Liver (tissue), 3 donors: ENCODE results near the gene VSX2.

Source experiments
- JUND ChIP-seq, 2 donors: IDR thresholded peaks; 2 replicates each; pipeline ENCODE4 v1.6.1; 2016; ENCODE audit warnings: antibody characterized with exemption in 2 of 2
- MAX ChIP-seq: IDR thresholded peaks from 2 replicates; pipeline ENCODE4 v1.6.1; 2016; ENCODE audit warnings: antibody characterized with exemption
- RAD21 ChIP-seq, 2 donors: IDR thresholded peaks; 2 replicates each; pipeline ENCODE4 v1.6.1; 2016; ENCODE audit warnings: antibody characterized with exemption in 2 of 2, mild to moderate bottlenecking in 2 of 2
- RXRA ChIP-seq, 2 donors: IDR thresholded peaks; 2 replicates each; pipeline ENCODE4 v1.6.1; 2017 to 2018; ENCODE audit warnings: antibody characterized with exemption in 2 of 2, mild to moderate bottlenecking in 1 of 2
- SP1 ChIP-seq: IDR thresholded peaks from 2 replicates; pipeline ENCODE4 v1.6.1; 2018; ENCODE audit warnings: antibody characterized with exemption, mild to moderate bottlenecking
- TAF1 ChIP-seq: conservative IDR thresholded peaks from 2 replicates; pipeline ENCODE4 v1.6.1; 2016; ENCODE audit warnings: antibody characterized with exemption, mild to moderate bottlenecking
- TF ChIP-seq, protein P1 (sequence below): IDR thresholded peaks from 2 replicates; pipeline ENCODE4 v1.6.1; 2016; ENCODE audit warnings: antibody characterized with exemption
- TF ChIP-seq, protein P2 (sequence below): fragments of 150-350 bp; IDR thresholded peaks from 2 replicates; pipeline ENCODE4 v1.5.1; 2017; ENCODE audit warnings: improper control_type of control experiment, low read depth, low read length; ENCODE audit not compliant: missing input control
- TF ChIP-seq, protein P3 (sequence below): IDR thresholded peaks from 2 replicates; pipeline ENCODE4 v1.6.1; 2016; ENCODE audit warnings: antibody characterized with exemption, mild to moderate bottlenecking
- TF ChIP-seq, protein P4 (sequence below): IDR thresholded peaks from 2 replicates; pipeline ENCODE4 v1.6.1; 2016; ENCODE audit warnings: antibody characterized with exemption
- donor health status: healthy.
- donor health status: healthy.

DNA sequence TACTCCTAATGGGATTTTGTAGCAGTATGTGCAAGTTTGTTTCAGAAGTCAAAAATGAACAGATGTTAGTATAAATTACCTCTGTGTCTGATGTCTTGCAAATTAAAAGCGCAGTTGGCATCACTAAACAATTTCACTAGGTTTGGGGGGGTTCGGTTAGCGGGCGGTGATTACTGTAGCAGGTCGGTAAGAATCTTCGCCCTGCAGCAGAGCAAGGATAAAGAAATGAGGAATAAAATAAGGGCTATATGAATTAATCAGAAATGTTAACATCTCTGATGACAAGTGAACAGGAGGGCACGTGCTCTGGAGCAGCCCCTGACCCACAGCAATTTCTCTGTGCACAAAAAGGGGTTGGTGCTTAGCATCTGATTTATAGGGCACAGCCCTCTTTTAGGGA is 43.6 kb upstream of the VSX2 start:
- TF ChIP-seq, protein P1, sequence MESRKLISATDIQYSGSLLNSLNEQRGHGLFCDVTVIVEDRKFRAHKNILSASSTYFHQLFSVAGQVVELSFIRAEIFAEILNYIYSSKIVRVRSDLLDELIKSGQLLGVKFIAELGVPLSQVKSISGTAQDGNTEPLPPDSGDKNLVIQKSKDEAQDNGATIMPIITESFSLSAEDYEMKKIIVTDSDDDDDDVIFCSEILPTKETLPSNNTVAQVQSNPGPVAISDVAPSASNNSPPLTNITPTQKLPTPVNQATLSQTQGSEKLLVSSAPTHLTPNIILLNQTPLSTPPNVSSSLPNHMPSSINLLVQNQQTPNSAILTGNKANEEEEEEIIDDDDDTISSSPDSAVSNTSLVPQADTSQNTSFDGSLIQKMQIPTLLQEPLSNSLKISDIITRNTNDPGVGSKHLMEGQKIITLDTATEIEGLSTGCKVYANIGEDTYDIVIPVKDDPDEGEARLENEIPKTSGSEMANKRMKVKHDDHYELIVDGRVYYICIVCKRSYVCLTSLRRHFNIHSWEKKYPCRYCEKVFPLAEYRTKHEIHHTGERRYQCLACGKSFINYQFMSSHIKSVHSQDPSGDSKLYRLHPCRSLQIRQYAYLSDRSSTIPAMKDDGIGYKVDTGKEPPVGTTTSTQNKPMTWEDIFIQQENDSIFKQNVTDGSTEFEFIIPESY, result no peak
- no peak for TF ChIP-seq RXRA (IDR thresholded peaks at IDR 0.05)
- TF ChIP-seq, protein P2, sequence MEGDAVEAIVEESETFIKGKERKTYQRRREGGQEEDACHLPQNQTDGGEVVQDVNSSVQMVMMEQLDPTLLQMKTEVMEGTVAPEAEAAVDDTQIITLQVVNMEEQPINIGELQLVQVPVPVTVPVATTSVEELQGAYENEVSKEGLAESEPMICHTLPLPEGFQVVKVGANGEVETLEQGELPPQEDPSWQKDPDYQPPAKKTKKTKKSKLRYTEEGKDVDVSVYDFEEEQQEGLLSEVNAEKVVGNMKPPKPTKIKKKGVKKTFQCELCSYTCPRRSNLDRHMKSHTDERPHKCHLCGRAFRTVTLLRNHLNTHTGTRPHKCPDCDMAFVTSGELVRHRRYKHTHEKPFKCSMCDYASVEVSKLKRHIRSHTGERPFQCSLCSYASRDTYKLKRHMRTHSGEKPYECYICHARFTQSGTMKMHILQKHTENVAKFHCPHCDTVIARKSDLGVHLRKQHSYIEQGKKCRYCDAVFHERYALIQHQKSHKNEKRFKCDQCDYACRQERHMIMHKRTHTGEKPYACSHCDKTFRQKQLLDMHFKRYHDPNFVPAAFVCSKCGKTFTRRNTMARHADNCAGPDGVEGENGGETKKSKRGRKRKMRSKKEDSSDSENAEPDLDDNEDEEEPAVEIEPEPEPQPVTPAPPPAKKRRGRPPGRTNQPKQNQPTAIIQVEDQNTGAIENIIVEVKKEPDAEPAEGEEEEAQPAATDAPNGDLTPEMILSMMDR, result no peak
- no peak for TF ChIP-seq SP1
- TF ChIP-seq RAD21 (IDR thresholded peaks at IDR 0.05), result no peak
- no peak for TF ChIP-seq TAF1
- TF ChIP-seq, protein P3, sequence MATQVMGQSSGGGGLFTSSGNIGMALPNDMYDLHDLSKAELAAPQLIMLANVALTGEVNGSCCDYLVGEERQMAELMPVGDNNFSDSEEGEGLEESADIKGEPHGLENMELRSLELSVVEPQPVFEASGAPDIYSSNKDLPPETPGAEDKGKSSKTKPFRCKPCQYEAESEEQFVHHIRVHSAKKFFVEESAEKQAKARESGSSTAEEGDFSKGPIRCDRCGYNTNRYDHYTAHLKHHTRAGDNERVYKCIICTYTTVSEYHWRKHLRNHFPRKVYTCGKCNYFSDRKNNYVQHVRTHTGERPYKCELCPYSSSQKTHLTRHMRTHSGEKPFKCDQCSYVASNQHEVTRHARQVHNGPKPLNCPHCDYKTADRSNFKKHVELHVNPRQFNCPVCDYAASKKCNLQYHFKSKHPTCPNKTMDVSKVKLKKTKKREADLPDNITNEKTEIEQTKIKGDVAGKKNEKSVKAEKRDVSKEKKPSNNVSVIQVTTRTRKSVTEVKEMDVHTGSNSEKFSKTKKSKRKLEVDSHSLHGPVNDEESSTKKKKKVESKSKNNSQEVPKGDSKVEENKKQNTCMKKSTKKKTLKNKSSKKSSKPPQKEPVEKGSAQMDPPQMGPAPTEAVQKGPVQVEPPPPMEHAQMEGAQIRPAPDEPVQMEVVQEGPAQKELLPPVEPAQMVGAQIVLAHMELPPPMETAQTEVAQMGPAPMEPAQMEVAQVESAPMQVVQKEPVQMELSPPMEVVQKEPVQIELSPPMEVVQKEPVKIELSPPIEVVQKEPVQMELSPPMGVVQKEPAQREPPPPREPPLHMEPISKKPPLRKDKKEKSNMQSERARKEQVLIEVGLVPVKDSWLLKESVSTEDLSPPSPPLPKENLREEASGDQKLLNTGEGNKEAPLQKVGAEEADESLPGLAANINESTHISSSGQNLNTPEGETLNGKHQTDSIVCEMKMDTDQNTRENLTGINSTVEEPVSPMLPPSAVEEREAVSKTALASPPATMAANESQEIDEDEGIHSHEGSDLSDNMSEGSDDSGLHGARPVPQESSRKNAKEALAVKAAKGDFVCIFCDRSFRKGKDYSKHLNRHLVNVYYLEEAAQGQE, result no peak
- TF ChIP-seq MAX, result no peak
- TF ChIP-seq, protein P4, sequence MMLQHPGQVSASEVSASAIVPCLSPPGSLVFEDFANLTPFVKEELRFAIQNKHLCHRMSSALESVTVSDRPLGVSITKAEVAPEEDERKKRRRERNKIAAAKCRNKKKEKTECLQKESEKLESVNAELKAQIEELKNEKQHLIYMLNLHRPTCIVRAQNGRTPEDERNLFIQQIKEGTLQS, result no peak
- TF ChIP-seq JUND (IDR thresholded peaks at IDR 0.05), result no peak
